Measurements from ENCODE around the gene PBX3. TPM values are rescaled to one million over a fixed set of nuclear protein-coding genes. Genes with fewer than 3 reads are reported as not detected.
A peak's percentile ranks its signal among the peaks of the same experiment; 100 is the strongest.

The PBX3 gene
- total and polyA plus RNA-seq, 2 of the 13 experiments (the other 11 are each of a cell fraction or from before 2014, with no cell fraction given), result 6.0 to 11.2 TPM

DNA sequence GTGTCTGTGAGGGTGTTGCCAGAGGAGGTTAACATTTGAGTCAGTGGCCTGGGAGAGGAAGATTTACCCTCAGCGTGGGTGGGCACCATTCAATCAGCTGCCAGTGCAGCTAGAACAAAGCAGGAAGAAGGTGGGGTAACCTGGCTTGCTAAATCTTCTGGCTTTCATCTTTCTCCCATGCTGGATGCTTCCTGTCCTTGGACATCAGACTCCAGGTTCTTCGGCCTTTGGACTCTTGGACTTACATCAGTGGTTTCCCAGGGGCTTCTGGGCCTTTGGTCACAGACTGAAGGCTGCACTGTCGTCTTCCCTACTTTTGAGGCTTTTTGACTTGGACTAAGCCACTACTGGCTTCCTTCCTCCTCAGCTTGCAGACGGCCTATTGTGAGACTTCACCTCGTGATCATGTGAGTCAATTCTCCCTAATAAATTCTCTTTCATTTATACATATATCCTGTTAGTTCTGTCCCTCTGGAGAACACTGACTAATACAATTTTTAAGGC is 38.1 kb downstream of the PBX3 start:
- ATAC-seq, result no peak
- no peaks in the 10 kb centered on the region for H3K36me3 ChIP-seq (replicated peaks in 1 of 2; ENCODE audit: control insufficient read depth in 1 of 2, insufficient read depth in 2 of 2, low read length in 2 of 2)
- intact Hi-C loops (cut with micrococcal nuclease; ENCODE audit: unreplicated experiment), result no loop called here

DNA sequence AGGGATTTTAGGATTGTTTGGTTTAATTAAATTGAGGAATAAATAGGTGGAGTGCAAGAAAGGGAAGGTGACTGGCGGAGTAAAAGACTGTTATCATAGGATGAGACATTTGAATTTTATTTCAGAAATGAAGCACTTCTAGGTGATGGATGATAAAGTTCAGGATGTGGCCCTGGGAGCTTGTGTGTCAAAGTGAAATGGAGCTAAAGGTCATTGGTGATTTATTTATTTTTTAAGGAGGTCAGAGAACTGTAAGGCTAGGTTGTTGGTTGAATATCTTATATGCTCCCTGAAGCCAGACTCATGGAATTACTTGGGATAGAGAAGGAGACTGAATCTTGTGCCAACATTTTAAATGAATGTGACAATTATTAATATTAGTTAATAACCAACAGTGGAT is 40.5 kb downstream of the PBX3 start:
- 96% methylated on average over 1 of the region's 1 CpG for WGBS (ENCODE audit: low lambda C conversion rate)
- Histone ChIP-seq H3K27ac (ENCODE audit: extremely low read length, insufficient read depth, low read length) (no peak overlapping the region), H3K4me1 (ENCODE audit: insufficient read depth, low read length) (peaks cover 26% of the 10 kb centered on the region), H4K20me1 (ENCODE audit: insufficient read depth, low read length) (no peaks in the 10 kb centered on the region), H3K4me3 (replicated peaks in 1 of 3; ENCODE audit: insufficient read depth in 1 of 3, low read depth in 2 of 3, low read length in 3 of 3) (no peak overlapping the region), H2AFZ (ENCODE audit: low read length) (no peak overlapping the region), H3K4me2 (ENCODE audit: low read depth, low read length) (no peak overlapping the region), H3K79me2 (ENCODE audit: insufficient read depth, low read length) (no peaks in the 10 kb centered on the region), H3K27me3 (ENCODE audit: control insufficient read depth in 1 of 2, insufficient read depth in 2 of 2, low read length in 2 of 2) (no peaks in the 10 kb centered on the region), H3K9ac (ENCODE audit: insufficient read depth, low read depth, low read length) (no peak overlapping the region), H3K9me3 (ENCODE audit: low read length) (no peaks in the 10 kb centered on the region), H3K36me3 (replicated peaks in 1 of 2; ENCODE audit: control insufficient read depth in 1 of 2, insufficient read depth in 2 of 2, low read length in 2 of 2) (no peaks in the 10 kb centered on the region)
- ATAC-seq (no peak), DNase-seq (ENCODE audit: low spot score) (no peak), FAIRE-seq (no peak)
- POLR2A ChIA-PET, result no interaction called here
- intact Hi-C loops (cut with micrococcal nuclease; ENCODE audit: unreplicated experiment), result no loop called here
- CTCF ChIA-PET (ENCODE audit: low intra/inter-chr PET ratio, low total read pairs), result no interaction called here
- TF ChIP-seq ZNF10 (CRISPR knock-in tag; IDR thresholded peaks at IDR 0.05; ENCODE audit: borderline replicate concordance, low read depth) (no peak), ZFP62 (CRISPR knock-in tag; IDR thresholded peaks at IDR 0.05) (no peak), HNF4G (IDR thresholded peaks at IDR 0.05; ENCODE audit: borderline replicate concordance, low read depth, low read length) (no peak), HNF4G (CRISPR knock-in tag; IDR thresholded peaks at IDR 0.05; ENCODE audit: borderline replicate concordance, low read depth) (no peak), PPARG (CRISPR knock-in tag; conservative IDR thresholded peaks at IDR 0.05) (peak; percentile 68; the same call in 1 of the 2 replicates)
- no TSS peak for BruUV-seq (replicated peaks)
- in situ Hi-C loops (cut with HindIII; ENCODE audit: extremely low pct_ligation_motif_present, low pct_unique_long_range_greater_than_20kb), result no loop called here

More for the DNA sequence above, 38.1 kb downstream of the PBX3 start:
- H4K20me1 ChIP-seq (ENCODE audit: insufficient read depth, low read length), result no peaks in the 10 kb centered on the region
- no TSS peak for BruUV-seq (replicated peaks)
- in situ Hi-C loops (cut with HindIII; ENCODE audit: extremely low pct_ligation_motif_present, low pct_unique_long_range_greater_than_20kb), result no loop called here
- H3K79me2 ChIP-seq (ENCODE audit: insufficient read depth, low read length), result no peaks in the 10 kb centered on the region
- no peak overlapping the region for H3K4me3 ChIP-seq (replicated peaks in 1 of 3; ENCODE audit: insufficient read depth in 1 of 3, low read depth in 2 of 3, low read length in 3 of 3)
- no peak overlapping the region for H3K4me2 ChIP-seq (ENCODE audit: low read depth, low read length)
- H3K4me1 ChIP-seq (ENCODE audit: insufficient read depth, low read length), result peaks cover 26% of the 10 kb centered on the region
- CTCF ChIA-PET (ENCODE audit: low intra/inter-chr PET ratio, low total read pairs), result no interaction called here
- no peaks in the 10 kb centered on the region for H3K9me3 ChIP-seq (ENCODE audit: low read length)
- DNase-seq (ENCODE audit: low spot score), result peak; percentile 17
- 76% methylated on average over 5 of the region's 5 CpGs for WGBS (ENCODE audit: low lambda C conversion rate)
- TF ChIP-seq, protein P1, sequence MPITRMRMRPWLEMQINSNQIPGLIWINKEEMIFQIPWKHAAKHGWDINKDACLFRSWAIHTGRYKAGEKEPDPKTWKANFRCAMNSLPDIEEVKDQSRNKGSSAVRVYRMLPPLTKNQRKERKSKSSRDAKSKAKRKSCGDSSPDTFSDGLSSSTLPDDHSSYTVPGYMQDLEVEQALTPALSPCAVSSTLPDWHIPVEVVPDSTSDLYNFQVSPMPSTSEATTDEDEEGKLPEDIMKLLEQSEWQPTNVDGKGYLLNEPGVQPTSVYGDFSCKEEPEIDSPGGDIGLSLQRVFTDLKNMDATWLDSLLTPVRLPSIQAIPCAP (CRISPR knock-in tag; IDR thresholded peaks at IDR 0.05; ENCODE audit: low read depth), result no peak
- TF ChIP-seq HNF4G (IDR thresholded peaks at IDR 0.05; ENCODE audit: borderline replicate concordance, low read depth, low read length), result peak; percentile 55
- no peak for TF ChIP-seq HNF4G (CRISPR knock-in tag; IDR thresholded peaks at IDR 0.05; ENCODE audit: borderline replicate concordance, low read depth)
- TF ChIP-seq HNF4A (CRISPR knock-in tag; IDR thresholded peaks at IDR 0.05), result peak; percentile 47
- no peak overlapping the region for H3K27ac ChIP-seq (ENCODE audit: extremely low read length, insufficient read depth, low read length)
- no peak overlapping the region for H2AFZ ChIP-seq (ENCODE audit: low read length)
- no peak overlapping the region for H3K9ac ChIP-seq (ENCODE audit: insufficient read depth, low read depth, low read length)
- no peaks in the 10 kb centered on the region for H3K27me3 ChIP-seq (ENCODE audit: control insufficient read depth in 1 of 2, insufficient read depth in 2 of 2, low read length in 2 of 2)
- POLR2A ChIA-PET, result no interaction called here
- no peak for FAIRE-seq

All from HepG2 (cell line).